ENCODE results near the gene TARS2.

The TARS2 gene

DNA sequence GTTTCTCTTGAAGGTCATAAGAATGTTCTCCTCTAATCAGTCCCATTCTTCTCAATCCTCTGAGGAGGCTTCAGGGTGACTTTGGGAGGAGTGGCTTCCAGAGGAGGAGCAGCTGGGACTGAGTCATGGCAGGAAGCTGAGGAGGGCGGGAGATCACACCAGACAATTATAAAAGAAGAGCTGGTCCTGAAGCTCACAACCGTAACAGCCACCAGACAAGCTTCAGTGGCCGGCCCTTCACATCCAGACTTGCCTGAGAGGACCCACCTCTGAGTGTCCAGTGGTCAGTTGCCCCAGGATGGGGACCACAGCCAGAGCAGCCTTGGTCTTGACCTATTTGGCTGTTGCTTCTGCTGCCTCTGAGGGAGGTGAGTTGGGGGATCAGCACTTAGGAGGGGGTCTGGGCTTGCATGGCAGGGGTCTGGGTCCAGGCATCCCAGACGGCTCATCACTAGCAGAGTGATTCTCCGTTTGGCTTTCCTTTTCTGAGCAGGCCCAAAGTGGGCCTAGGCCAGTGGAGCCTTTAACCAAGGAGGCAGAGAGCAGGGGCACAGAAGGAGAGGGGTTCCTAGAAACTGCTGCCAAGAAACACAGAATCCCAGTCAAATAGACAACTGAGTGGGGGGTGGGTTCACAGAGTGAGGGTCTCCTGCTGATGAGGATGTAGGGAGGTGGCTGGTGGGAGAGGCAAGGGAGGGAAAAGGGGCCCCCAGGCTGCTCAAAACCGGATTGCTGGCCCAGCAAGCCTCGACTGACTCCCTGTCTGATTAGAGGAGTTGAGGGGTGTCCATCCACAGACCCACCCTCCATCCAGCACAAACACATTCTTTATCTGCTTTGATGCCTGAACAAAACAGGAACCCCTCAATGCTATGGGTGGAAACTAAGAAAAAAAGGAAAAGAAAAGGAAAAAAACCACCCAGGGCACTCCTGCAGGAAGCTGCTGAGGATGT, 21.0 kb downstream of the TARS2 start, which contains the start of gene ECM1:
TSS of gene ECM1 (plus strand) at position 198 of the 953 bp plus-strand sequence. CDS start at position 299, 101 bp downstream.
- peak; percentile 90 for DNase-seq

DNA sequence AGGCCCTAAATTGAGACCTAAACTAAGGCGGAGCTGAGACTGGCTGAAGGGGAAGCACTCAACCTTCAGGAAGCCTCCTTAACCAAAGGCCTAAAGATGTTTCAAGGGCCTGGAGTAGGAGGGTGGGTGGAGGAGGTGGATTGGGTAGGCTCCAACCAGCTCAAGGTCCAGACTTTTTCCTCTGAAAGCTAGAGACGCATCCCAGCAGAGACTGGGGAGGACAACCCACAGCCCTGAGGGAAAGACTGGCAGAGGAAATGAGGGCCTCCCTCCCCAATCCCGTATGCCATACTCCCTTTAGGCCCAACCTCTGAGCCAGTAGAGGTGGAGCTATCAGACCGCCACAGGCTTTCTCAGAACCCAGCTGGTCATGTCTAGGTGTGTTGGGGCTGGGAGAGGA, 21.8 kb downstream of the TARS2 start:
- DNase-seq: no peak

DNA sequence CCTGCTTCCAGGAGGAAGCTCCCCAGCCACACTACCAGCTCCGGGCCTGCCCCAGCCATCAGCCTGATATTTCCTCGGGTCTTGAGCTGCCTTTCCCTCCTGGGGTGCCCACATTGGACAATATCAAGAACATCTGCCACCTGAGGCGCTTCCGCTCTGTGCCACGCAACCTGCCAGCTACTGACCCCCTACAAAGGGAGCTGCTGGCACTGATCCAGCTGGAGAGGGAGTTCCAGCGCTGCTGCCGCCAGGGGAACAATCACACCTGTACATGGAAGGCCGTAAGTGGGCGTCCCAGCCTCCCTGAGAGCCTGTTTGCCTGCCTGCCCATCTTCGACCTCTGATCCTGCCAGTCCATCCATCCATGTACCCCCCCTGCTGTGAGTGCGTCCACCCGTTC, 24.3 kb downstream of the TARS2 start:
- DNase-seq: no peak

DNA sequence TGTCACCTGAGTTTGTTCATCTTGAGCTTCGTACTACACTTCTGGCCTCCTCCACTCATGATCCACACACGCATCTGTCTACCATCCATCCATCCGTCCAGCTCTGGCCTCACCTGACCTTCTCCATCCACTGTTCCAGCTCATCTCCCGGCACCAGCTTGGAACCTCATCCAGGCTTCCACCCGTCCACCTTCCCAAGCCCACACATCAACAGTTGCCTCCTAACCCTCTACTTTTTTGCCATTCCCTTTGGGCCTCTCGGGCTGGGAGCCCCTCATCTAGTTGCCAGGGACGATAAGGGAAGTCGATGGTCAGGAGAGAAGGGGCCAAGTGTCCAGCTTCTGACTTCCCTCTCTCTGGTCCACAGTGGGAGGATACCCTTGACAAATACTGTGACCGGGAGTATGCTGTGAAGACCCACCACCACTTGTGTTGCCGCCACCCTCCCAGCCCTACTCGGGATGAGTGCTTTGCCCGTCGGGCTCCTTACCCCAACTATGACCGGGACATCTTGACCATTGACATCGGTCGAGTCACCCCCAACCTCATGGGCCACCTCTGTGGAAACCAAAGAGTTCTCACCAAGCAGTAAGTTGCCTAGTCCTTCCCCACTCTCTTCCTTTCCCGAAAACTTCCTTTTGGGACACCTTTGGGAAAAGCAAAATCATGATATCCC, 24.9 kb downstream of the TARS2 start:
- no peak for DNase-seq

DNA sequence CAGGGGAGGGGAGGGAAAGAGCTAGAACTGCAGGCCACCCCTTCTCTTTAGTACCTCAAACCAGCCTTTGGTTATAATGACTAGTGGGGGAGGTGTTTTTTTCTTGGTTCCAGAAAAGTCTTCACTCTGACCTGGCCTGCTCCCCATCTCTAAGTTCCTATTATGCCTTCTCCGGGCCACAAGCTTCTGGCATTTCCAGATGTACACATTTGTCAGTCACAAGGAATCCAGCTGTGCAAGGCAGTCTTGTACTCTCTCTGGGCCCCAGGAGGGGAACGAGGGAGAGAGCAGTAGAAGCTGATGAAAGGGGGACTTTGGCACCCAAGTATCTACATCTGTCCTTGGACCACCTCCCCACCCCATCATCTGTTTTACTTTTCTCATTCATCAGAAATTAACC, 25.6 kb downstream of the TARS2 start:
- DNase-seq: no peak

DNA sequence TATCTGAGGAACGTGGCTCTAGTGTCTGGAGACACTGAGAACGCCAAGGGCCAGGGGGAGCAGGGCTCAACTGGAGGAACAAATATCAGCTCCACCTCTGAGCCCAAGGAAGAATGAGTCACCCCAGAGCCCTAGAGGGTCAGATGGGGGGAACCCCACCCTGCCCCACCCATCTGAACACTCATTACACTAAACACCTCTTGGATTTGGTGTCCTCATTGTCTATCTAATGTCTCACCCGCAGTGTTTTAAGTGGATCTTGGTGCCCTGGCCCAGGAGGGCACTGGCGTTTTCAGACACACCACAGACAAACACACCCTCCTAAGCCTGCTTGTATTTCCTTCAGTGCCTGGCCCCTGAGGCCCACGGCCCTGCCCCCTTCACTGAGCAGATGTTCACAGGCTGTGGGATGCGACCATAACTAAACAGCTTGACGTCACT, 26.2 kb downstream of the TARS2 start:
- DNase-seq: peak; percentile 23

DNA sequence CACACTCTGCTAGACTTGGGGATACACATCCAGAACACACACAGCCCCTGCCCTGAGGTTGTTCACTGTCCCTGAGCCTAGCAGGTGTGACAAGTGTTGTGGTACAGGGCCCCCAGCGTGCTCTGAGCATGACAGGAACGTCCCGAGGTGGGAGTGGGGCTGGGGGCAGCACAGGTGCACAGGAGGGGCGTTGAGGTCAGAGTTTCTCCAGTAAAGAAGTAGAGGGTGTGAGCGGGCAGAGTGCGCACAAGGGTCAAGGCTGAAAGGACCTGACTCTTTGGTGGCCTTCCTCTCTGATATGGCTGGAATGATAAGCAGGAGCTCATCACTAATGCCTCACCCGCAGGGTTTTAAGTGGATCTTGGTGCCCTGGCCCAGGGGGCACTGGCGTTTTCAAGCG, 27.0 kb downstream of the TARS2 start:
- no peak for DNase-seq

DNA sequence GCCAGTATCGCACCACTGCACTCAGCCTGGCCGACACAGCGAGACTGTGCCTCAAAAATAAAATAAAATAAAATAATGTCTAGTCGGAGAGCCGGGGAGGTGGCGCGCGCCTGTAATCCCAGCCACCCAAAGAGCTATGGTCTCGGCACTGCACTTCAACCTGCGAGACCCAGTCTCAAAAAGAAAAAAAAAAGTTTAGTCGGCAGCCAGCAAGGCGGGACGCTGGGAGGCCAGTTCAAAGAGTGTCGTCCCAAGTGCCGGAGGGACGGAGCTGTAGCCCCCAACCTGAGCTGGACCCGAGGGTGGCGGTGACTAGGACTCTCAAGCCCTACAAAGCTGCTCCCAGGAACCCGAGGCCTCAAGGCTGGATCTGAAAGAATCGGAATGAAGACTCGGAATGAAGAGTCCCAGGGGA, 27.7 kb downstream of the TARS2 start:
- DNase-seq: no peak

DNA sequence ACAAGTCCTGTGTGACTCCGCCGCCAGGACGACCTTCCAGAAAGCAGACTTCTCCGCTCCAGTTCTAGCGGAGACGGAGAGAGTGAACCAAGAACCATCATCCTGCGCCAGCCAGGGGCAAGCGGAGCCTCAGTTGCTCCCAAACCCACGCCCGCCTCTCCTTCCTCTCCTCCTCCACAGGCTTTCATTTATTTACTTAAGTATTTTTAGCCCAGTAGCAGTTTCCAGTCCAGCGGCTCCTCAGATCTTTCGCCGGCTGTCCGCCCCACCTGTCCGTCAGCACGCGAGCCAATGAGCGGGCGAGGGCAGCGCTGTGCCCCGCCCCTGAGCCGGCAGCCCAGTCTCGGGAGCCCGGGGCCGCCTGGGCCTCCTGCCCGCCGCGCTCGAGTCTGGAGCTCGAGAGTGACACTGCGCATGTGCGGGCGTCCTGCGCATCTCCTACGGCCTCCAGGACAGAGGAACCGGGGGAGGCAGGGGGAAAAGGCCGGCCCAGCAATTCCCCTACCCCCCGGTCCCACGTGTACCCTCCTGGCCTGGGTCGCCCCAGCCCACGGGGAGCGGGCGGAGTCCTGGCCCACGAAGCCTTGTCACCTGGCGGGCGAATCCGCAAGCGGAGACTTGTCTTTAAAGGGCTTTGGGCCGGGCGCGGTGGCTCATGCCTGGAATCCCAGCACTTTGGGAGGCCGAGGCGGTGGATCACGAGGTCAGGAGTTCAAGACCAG, 28.3 kb downstream of the TARS2 start, which contains the start of gene FALEC:
TSS of gene FALEC (plus strand) at position 425 of the 722 bp plus-strand sequence.
- DNase-seq: peak; percentile 96

DNA sequence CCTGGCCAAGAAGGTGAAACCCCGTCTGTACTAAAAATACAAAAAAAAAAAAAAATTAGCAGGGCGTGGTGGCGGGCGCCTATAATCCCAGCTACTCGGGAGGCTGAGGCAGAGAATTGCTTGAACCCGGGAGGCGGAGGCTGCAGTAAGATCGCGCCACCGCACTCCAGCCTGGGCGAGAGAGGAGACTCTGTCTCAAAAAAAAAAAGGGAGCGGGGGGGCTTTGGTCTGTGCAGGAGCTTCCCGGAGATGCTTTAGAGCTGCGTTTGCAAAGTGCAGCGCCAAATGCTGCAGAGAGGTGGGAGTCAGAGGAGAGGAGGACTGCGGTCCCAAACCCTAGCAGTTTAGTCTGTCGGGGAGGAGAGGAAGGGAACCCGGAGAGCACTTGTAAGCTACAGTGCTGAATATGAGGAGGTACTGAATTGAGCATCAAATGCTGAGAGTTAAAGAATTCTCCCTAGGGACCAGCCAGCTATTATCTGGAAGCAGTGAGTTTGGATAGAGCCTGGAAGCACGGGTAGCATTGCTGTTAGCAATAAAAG, 28.9 kb downstream of the TARS2 start:
- no peak for DNase-seq

DNA sequence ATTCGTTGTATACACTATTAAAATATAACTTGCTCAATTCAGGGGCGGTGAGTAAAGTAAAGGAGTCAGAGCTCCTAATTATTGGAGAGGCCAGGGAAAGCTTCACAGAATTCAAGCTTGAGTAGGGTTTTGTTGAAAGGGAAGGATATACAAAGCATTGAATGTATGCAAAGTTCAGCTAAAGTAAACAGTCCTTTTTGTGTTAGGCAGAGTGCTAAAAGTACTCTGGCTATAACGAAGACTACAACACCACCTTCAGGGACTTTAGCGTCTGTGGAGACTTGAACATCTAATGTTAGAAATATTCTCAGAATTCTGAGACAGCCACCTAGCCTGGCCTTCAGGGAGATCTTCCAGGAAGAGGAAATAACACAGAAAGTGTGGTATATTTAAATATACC, 29.4 kb downstream of the TARS2 start:
- DNase-seq: peak; percentile 31

DNA sequence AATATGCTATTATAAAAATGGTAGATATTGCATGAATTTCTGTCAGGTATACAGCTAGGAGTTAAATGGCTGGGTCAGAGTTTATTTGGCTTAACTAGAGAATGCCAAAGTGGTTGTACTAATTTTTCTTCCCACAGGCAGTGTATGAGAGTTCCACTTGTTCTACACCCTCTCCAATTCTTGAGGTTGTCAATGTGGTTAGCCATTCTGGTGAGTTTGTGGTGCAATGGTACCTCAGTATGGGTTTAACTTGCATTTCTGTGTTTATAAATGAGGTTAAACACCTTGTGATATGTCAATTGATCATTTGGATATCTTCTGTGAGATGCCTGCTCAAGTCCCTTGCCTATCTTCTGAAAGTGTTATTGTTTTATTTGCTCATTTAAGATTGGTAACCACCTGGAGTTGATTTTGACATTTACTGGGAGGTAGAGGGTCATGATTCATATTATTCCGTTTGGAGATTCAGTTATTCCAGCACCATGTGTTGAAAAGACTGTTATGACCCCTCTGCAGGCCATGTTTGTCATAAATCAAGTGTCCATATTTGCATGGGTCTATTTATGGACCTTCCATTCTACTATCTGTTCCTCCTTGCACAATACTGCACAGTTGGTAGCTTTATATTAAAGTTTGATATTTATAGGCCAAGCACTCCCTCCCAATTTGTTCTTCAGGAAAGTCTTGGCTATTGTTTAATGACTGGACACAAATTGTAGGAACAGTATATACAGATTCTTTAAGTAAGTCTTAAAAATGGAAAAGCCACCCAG, 34.2 kb downstream of the TARS2 start:
- no peak for DNase-seq

DNA sequence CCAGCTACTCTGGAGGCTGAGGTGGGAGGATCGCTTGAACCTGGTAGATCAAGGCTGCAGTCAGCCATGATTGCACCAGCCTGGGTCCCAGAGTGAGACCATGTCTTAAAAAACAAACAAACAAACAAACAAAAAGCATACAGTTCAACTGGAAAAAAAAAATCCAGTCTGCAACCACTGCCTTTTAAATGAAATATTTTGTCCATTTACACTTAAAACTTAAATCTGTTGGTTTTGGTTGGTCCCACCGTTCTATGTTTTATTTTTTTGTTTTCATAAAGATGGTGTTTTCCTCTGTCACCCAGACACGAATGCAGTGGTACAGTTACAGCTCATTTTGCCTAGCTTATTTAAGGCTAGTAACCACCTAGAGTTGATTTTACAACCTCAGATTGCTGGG, 38.1 kb downstream of the TARS2 start:
- DNase-seq: no peak

DNA sequence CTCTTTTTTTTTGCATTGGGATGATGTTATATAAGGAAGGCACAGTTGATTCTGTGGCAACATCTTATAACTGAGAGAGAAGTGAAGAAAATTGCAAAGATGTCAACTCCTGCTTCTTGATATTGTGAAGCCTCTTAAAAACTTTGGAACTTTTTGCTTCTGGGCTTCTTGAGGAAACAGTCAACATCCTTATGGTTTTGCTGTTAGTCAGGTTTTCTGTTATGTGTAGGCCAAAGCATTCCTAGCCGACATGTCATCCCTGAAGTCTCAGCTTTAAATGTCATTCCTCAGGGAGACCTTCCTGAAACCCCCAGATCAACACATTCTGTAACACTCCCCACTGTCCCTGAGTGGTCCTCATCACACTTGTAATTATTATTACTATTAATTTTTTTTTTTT, 41.0 kb downstream of the TARS2 start:
- DNase-seq: peak; percentile 84

DNA sequence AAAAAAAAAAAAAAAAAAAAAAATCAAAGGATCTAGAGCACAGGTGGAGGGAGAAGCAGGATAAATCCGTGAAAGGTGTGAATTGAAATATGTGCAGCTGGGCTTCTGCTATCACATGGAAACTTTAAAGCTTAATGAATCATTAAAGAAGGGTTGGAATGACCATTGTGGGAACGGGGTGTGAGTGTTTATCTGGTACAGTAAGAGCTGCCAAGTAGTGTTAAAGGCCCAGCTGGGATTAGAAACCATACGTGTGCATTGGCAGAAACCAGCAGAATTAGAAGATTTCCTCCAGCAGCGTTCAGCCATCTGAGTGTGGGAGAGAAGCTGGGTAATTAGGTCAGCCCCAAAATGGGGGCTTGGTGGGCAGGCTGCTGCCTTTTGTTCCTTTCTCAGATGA, 41.8 kb downstream of the TARS2 start:
- no peak for DNase-seq

DNA sequence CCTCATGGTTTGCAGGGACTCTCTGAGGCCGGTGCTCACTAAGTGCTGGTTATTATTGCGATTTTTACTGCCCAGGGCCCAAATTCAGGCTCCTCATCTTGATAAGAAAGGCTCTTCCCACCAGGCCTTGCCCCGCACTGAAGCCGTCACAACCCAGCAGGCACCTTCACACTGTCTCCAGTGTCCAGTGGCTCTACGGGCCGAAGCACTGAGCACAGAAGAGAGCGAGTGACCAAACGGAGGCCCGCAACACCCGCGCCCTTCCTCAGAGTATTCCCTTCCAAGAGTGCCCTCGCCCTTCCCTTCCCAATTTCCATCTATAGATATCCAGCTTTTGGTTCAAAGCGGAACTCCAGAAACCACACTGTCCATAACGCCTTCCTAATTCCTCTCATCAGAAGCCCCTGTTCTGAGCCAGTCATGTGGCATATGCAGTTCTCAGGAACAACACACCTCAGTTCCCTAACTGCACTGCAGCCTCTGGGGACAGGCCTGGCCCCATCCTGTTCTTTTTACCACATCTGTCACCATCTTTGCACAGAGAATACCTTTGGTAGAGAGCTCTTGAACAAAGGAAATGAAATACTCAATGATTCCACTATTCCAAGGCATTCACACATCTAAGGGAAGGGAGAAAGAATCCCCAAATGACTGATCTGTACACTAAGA, 43.4 kb downstream of the TARS2 start:
- no peak for DNase-seq

DNA sequence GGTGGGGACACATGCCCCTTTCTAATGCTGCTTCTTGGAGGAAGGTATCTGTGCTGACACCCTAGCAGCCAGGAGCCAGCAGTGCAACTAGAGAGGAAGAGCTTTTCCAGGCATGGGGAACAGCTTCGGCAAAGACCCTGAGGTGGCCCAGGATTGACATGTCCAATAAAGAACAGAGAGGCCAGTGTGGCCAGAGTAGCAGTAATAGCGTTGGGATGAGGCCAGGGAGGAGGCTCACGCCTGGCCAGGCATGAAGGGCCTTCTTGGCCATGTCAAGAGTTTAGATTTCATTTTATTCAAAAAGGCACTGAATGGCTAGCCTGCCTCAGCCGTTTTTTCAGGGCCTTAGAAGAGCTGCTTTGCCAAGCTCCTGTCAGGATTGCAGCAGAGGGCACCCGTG, 45.6 kb downstream of the TARS2 start:
- no peak for DNase-seq

DNA sequence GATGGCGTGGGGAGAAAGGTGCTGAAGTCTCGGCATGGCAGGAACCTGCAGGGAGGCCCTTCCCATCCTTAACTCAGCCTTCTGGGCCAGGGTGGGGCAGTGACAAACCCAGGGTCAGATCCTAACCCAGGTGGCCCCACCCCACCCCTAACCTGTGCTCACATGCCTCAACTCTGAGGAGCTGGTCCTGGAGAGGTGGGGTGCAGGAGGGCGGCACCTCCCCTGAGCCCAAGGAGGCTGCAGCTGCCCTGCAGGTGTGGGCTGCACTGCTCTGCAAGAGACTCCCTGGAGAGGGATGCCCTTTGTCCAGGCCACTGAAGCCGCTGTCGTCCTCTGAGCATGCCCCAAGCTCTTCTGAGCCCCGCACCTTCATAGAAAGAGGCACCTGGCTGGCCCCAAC, 46.8 kb downstream of the TARS2 start:
- DNase-seq: no peak

DNA sequence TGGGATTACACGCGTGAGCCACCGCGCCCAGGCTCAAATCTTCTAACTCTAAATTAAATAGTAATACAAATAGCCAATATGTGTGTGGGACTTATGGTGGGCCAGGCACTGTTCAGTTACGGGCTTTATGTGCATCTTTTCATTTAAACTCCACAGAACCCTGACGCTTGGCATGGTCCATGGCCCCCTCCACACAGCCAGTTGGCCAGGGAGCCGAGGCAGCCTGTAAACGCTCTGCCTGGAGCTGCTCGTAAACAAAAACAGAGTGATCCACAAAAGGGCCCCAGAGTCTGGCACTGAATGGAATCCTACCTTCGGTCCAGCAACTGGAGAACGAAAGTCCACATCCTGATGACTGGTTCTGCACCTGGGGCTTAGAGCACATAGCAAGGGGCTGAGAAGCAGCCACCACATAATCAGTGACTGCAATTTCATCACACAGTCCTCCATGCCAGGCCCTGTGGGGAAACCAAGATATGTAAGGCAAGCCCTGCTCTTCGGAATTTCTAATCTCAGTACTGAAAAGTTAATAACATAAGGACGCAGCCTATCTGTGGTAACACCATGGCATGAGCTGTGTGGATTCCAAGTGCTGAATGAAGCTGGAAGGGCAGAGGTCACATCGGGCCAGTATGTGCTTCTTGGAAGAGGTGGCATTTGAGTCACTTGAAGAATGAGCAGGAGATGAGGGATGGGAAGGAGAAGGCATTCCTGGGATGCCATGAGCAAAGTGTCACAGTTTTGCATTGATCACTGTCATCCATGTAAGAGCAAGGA, 48.5 kb downstream of the TARS2 start:
- peak; percentile 84 for DNase-seq
